SU-DHL-6 (cell line): ENCODE measurements around the gene PLD1.

Source experiments
- H2AFZ ChIP-seq: fragments of 200-600 bp; sonication (generic); 2 replicates; pipeline ENCODE4 v1.6.1; 2014; ENCODE audit warnings: low read depth, mild to moderate bottlenecking, moderate library complexity, mixed read lengths, antibody characterized with exemption, low read length; ENCODE audit not compliant: severe bottlenecking
- H3F3A ChIP-seq: fragments of 200-600 bp; shearing (Covaris generic); 2 replicates; pipeline ENCODE4 v1.6.0; 2016; ENCODE audit warnings: antibody characterized with exemption, mild to moderate bottlenecking; ENCODE audit not compliant: insufficient read depth
- H3K27ac ChIP-seq: fragments of 200-600 bp; sonication (generic); 2 replicates; pipeline ENCODE4 v1.5.1; 2016; ENCODE audit warnings: low read depth, mild to moderate bottlenecking, low read length, moderate library complexity, mixed read lengths
- H3K27me3 ChIP-seq: fragments of 200-600 bp; sonication (generic), shearing (Covaris generic); 2 replicates; pipeline ENCODE4 v1.6.0; 2014; ENCODE audit warnings: mild to moderate bottlenecking, low read length
- H3K36me3 ChIP-seq: fragments of 200-600 bp; sonication (generic); 2 replicates; pipeline ENCODE4 v1.6.1; 2014; ENCODE audit warnings: mild to moderate bottlenecking, low read length, mixed read lengths
- H3K4me2 ChIP-seq: fragments of 300-600, 200-600 bp; shearing (Covaris generic), sonication (generic); 2 replicates; pipeline ENCODE4 v1.6.0; 2014; ENCODE audit warnings: low read length, low read depth, mild to moderate bottlenecking; ENCODE audit not compliant: poor library complexity, severe bottlenecking
- H3K4me3 ChIP-seq: fragments of 200-600 bp; sonication (generic); 2 replicates; pipeline ENCODE4 v1.5.1; 2014; ENCODE audit warnings: antibody characterized with exemption, low read length, mild to moderate bottlenecking, mixed read lengths; ENCODE audit not compliant: insufficient read depth, poor library complexity, severe bottlenecking
- H3K79me2 ChIP-seq: fragments of 200-600 bp; sonication (generic); 2 replicates; pipeline ENCODE4 v1.6.1; 2014; ENCODE audit warnings: mild to moderate bottlenecking, low read length, moderate library complexity; ENCODE audit not compliant: insufficient read depth
- H3K9ac ChIP-seq: fragments of 200-600 bp; sonication (generic); 2 replicates; pipeline ENCODE4 v1.7.0; 2014; ENCODE audit warnings: mild to moderate bottlenecking, low read length
- H3K9me2 ChIP-seq: fragments of 200-600 bp; sonication (generic); replicated peaks from 2 replicates; pipeline ENCODE4 v1.6.1; 2014; ENCODE audit warnings: low read length; ENCODE audit not compliant: insufficient read depth
- H3K9me3 ChIP-seq: fragments of 200-600 bp; sonication (generic); 2 replicates; pipeline ENCODE4 v1.6.1; 2014; ENCODE audit warnings: low read length, mixed read lengths; ENCODE audit not compliant: insufficient read depth
- H4K20me1 ChIP-seq: fragments of 200-600 bp; sonication (generic); 2 replicates; pipeline ENCODE4 v1.6.1; 2014; ENCODE audit warnings: low read depth, mild to moderate bottlenecking, antibody characterized with exemption, low read length, moderate library complexity, mixed read lengths
- CTCF ChIP-seq: fragments of 200-600 bp; sonication (generic); IDR thresholded peaks from one replicate; pipeline ENCODE4 v1.5.1; 2017; ENCODE audit warnings: antibody characterized with exemption, mild to moderate bottlenecking, low read length, moderate library complexity; ENCODE audit not compliant: insufficient read depth, poor library complexity, severe bottlenecking
- EZH2phosphoT487 ChIP-seq: fragments of 200-600 bp; sonication (generic), shearing (Covaris generic); conservative IDR thresholded peaks from 2 replicates; pipeline ENCODE4 v1.6.1; 2018; ENCODE audit warnings: mild to moderate bottlenecking, antibody characterized with exemption, low read length, moderate library complexity, mixed read lengths

The PLD1 gene

GRCh38 chr3:171806200-171807128 is 3.8 kb downstream of the PLD1 start:
- Histone ChIP-seq H3K79me2 (no peaks in the 10 kb centered on the region), H3K4me2 (no peak overlapping the region)

GRCh38 chr3:171805687-171806086 is 4.6 kb downstream of the PLD1 start:
- H4K20me1 ChIP-seq: no peaks in the 10 kb centered on the region
- no peak overlapping the region for H3K4me3 ChIP-seq
- H3F3A ChIP-seq: no peaks in the 10 kb centered on the region
- no peak overlapping the region for H2AFZ ChIP-seq
- no peak overlapping the region for H3K9ac ChIP-seq
- H3K4me2 ChIP-seq: no peak overlapping the region
- H3K79me2 ChIP-seq: no peaks in the 10 kb centered on the region
- no peaks in the 10 kb centered on the region for H3K9me2 ChIP-seq
- H3K36me3 ChIP-seq: no peaks in the 10 kb centered on the region
- TF ChIP-seq CTCF (no peak), EZH2phosphoT487 (no peak)
- no peaks in the 10 kb centered on the region for H3K27me3 ChIP-seq
- H3K27ac ChIP-seq: no peak overlapping the region
- H3K9me3 ChIP-seq: no peaks in the 10 kb centered on the region

More at GRCh38 chr3:171806200-171807128, 3.8 kb downstream of the PLD1 start:
- no peaks in the 10 kb centered on the region for H3K9me3 ChIP-seq
- H3K9ac ChIP-seq: no peak overlapping the region
- no peaks in the 10 kb centered on the region for H3K36me3 ChIP-seq
- no peaks in the 10 kb centered on the region for H3F3A ChIP-seq
- no peaks in the 10 kb centered on the region for H3K27me3 ChIP-seq
- H4K20me1 ChIP-seq: no peaks in the 10 kb centered on the region
- H3K9me2 ChIP-seq: no peaks in the 10 kb centered on the region
- H3K27ac ChIP-seq: no peak overlapping the region
- no peak for TF ChIP-seq CTCF
- no peak for TF ChIP-seq EZH2phosphoT487
- H3K4me3 ChIP-seq: no peak overlapping the region
- H2AFZ ChIP-seq: no peak overlapping the region

GRCh38 chr3:171804618-171805389 is 5.5 kb downstream of the PLD1 start:
- H3K27me3 ChIP-seq: no peaks in the 10 kb centered on the region

More at GRCh38 chr3:171804618-171805389, 5.5 kb downstream of the PLD1 start:
- no peak overlapping the region for H3K9ac ChIP-seq
- H3K4me3 ChIP-seq: no peak overlapping the region
- TF ChIP-seq EZH2phosphoT487 (no peak), CTCF (no peak)
- H3K9me2 ChIP-seq: no peaks in the 10 kb centered on the region
- H3K4me2 ChIP-seq: no peak overlapping the region
- no peak overlapping the region for H2AFZ ChIP-seq
- no peaks in the 10 kb centered on the region for H3F3A ChIP-seq
- H3K79me2 ChIP-seq: no peaks in the 10 kb centered on the region
- H3K27ac ChIP-seq: no peak overlapping the region
- H3K9me3 ChIP-seq: no peaks in the 10 kb centered on the region
- H3K36me3 ChIP-seq: no peaks in the 10 kb centered on the region
- H4K20me1 ChIP-seq: no peaks in the 10 kb centered on the region
